DND-41 (cell line): Measurements from ENCODE around the gene AFF2.

Experiments used
- CTCF ChIP-seq: IDR thresholded peaks from 2 replicates; pipeline ENCODE4 v1.5.1; 2012; ENCODE audit warnings: borderline replicate concordance, low read length, moderate library complexity, mild to moderate bottlenecking; ENCODE audit not compliant: poor library complexity, severe bottlenecking; ENCODE audit errors: extremely low read depth
- EZH2 ChIP-seq: IDR thresholded peaks from 3 replicates; pipeline ENCODE4 v1.6.1; 2012; ENCODE audit warnings: borderline replicate concordance, low read depth, mild to moderate bottlenecking, moderate library complexity, low read length, inconsistent platforms; ENCODE audit not compliant: severe bottlenecking

GRCh38 chrX:148867596-148867995 is 367.2 kb downstream of the AFF2 start:
- TF ChIP-seq CTCF (no peak), EZH2 (no peak)
